BLaER1 (cell line): Measurements from ENCODE around the gene PLXNA3.
A peak's percentile ranks its signal among the peaks of the same experiment; 100 is the strongest.

ENCODE experiments used
- H3K27ac ChIP-seq: shearing (Covaris generic); formaldehyde crosslinking; 2 replicates; pipeline ENCODE4 v1.8.1; 2022
- H3K27me3 ChIP-seq: shearing (Covaris generic); formaldehyde crosslinking; 2 replicates; pipeline ENCODE4 v1.8.1; 2022
- H3K36me3 ChIP-seq: shearing (Covaris generic); formaldehyde crosslinking; 2 replicates; pipeline ENCODE4 v1.8.1; 2022
- H3K4me1 ChIP-seq: shearing (Covaris generic); formaldehyde crosslinking; 2 replicates; pipeline ENCODE4 v1.8.1; 2022
- H3K4me2 ChIP-seq: shearing (Covaris generic); formaldehyde crosslinking; 2 replicates; pipeline ENCODE4 v1.8.1; 2022
- H3K4me3 ChIP-seq: shearing (Covaris generic); formaldehyde crosslinking; 2 replicates; pipeline ENCODE4 v1.8.1; 2022
- H3K9ac ChIP-seq: shearing (Covaris generic); formaldehyde crosslinking; 2 replicates; pipeline ENCODE4 v1.8.1; 2022
- H3K9me3 ChIP-seq: shearing (Covaris generic); formaldehyde crosslinking; 2 replicates; pipeline ENCODE4 v1.8.1; 2022
- H4K20me1 ChIP-seq: shearing (Covaris generic); formaldehyde crosslinking; 2 replicates; pipeline ENCODE4 v1.8.1; 2022
- Cebpa-rat ChIP-seq: shearing (Covaris generic); IDR thresholded peaks from 2 replicates; pipeline ENCODE4 v1.8.1; 2022

Gene PLXNA3

GRCh38 chrX:154458116-154458953, at the start of gene PLXNA3:
Gene PLXNA3 (plus strand): TSS chrX:154458281. CDS start chrX:154460184, 1,903 bp downstream.
- Histone ChIP-seq H3K27me3 (peaks cover 5% of the 10 kb centered on the region; the same call in 1 of the 2 replicates), H3K9me3 (0 out of 2 replicates have a peak, but pooled peaks cover 12% of the 10 kb centered on the region), H3K4me3 (peak within 1 kb of the TSS; percentile 79), H4K20me1 (peaks cover 45% of the 10 kb centered on the region), H3K36me3 (peaks cover 32% of the 10 kb centered on the region), H3K27ac (peak within 1 kb of the TSS; percentile 92), H3K4me1 (peaks cover 16% of the 10 kb centered on the region), H3K9ac (peak within 1 kb of the TSS; percentile 87), H3K4me2 (peak within 1 kb of the TSS; percentile 87)
- no peak for TF ChIP-seq Cebpa-rat

GRCh38 chrX:154408659-154409221, 49.3 kb upstream of the PLXNA3 start:
- H3K27ac ChIP-seq = peak overlapping the region; percentile 67
- peaks cover 6% of the 10 kb centered on the region; the same call in 1 of the 2 replicates for H3K36me3 ChIP-seq
- no peak for TF ChIP-seq Cebpa-rat
- H3K9ac ChIP-seq = peak overlapping the region; percentile 75
- peak overlapping the region; percentile 65 for H3K4me3 ChIP-seq
- H3K9me3 ChIP-seq = peaks cover 11% of the 10 kb centered on the region
- peaks cover 37% of the 10 kb centered on the region for H3K4me1 ChIP-seq
- H4K20me1 ChIP-seq = no peaks in the 10 kb centered on the region
- H3K4me2 ChIP-seq = peak overlapping the region; percentile 84
- H3K27me3 ChIP-seq = 0 out of 2 replicates have a peak, but pooled peaks cover 5% of the 10 kb centered on the region

- H3K9me3 ChIP-seq = peaks cover 11% of the 10 kb centered on the region
- H3K27ac ChIP-seq = peak within 1 kb of the TSS; percentile 67
- H4K20me1 ChIP-seq = no peaks in the 10 kb centered on the region
- 0 out of 2 replicates have a peak, but pooled peaks cover 5% of the 10 kb centered on the region for H3K27me3 ChIP-seq
- H3K4me2 ChIP-seq = peak within 1 kb of the TSS; percentile 84
- H3K9ac ChIP-seq = peak within 1 kb of the TSS; percentile 75
- H3K4me1 ChIP-seq = peaks cover 37% of the 10 kb centered on the region
- no peak for TF ChIP-seq Cebpa-rat
- peak within 1 kb of the TSS; percentile 65 for H3K4me3 ChIP-seq
- peaks cover 9% of the 10 kb centered on the region; the same call in 1 of the 2 replicates for H3K36me3 ChIP-seq
These were observed 48.7 kb upstream of the PLXNA3 start, which contains the start of gene DNASE1L1 for GRCh38 chrX:154409222-154409871. Gene DNASE1L1 (minus strand): TSS chrX:154409254. CDS start chrX:154405568, 3,686 bp downstream.

GRCh38 chrX:154411981-154412340, 46.1 kb upstream of the PLXNA3 start:
- TF ChIP-seq Cebpa-rat = no peak
- Histone ChIP-seq H3K27ac (peak overlapping the region; percentile 87), H3K9me3 (peaks cover 11% of the 10 kb centered on the region), H3K9ac (peak overlapping the region; percentile 85), H3K27me3 (peaks cover 4% of the 10 kb centered on the region), H3K4me2 (peak overlapping the region; percentile 84), H3K36me3 (peaks cover 12% of the 10 kb centered on the region; the same call in 1 of the 2 replicates), H3K4me1 (peaks cover 28% of the 10 kb centered on the region), H4K20me1 (no peaks in the 10 kb centered on the region), H3K4me3 (peak overlapping the region; percentile 86)

- H3K27ac ChIP-seq = peak overlapping the region; percentile 87
- peak overlapping the region; percentile 85 for H3K9ac ChIP-seq
These were observed 45.6 kb upstream of the PLXNA3 start for GRCh38 chrX:154412468-154412867.

GRCh38 chrX:154413142-154413541, 44.9 kb upstream of the PLXNA3 start:
- H3K9me3 ChIP-seq = peaks cover 11% of the 10 kb centered on the region
- no peak overlapping the region for H3K27ac ChIP-seq
- peaks cover 16% of the 10 kb centered on the region for H3K27me3 ChIP-seq
- H4K20me1 ChIP-seq = no peaks in the 10 kb centered on the region
- TF ChIP-seq Cebpa-rat = no peak
- 0 out of 2 replicates have a peak overlapping the region, but pooled peaks have one; percentile 84 for H3K4me2 ChIP-seq
- H3K9ac ChIP-seq = no peak overlapping the region
- H3K4me3 ChIP-seq = no peak overlapping the region
- peaks cover 28% of the 10 kb centered on the region for H3K4me1 ChIP-seq
- peaks cover 12% of the 10 kb centered on the region; the same call in 1 of the 2 replicates for H3K36me3 ChIP-seq

More at GRCh38 chrX:154412468-154412867, 45.6 kb upstream of the PLXNA3 start:
- peaks cover 28% of the 10 kb centered on the region for H3K4me1 ChIP-seq
- no peaks in the 10 kb centered on the region for H4K20me1 ChIP-seq
- TF ChIP-seq Cebpa-rat = no peak
- H3K4me2 ChIP-seq = peak overlapping the region; percentile 84
- peaks cover 9% of the 10 kb centered on the region for H3K27me3 ChIP-seq
- H3K4me3 ChIP-seq = peak overlapping the region; percentile 86
- H3K9me3 ChIP-seq = peaks cover 11% of the 10 kb centered on the region
- peaks cover 12% of the 10 kb centered on the region; the same call in 1 of the 2 replicates for H3K36me3 ChIP-seq

GRCh38 chrX:154417157-154417556, 40.9 kb upstream of the PLXNA3 start:
- Histone ChIP-seq H3K4me1 (peaks cover 7% of the 10 kb centered on the region), H3K27ac (no peak overlapping the region), H4K20me1 (peaks cover 16% of the 10 kb centered on the region; the same call in 1 of the 2 replicates), H3K9ac (no peak overlapping the region), H3K36me3 (peaks cover 22% of the 10 kb centered on the region; the same call in 1 of the 2 replicates), H3K4me2 (no peak overlapping the region), H3K4me3 (no peak overlapping the region), H3K27me3 (peaks cover 53% of the 10 kb centered on the region), H3K9me3 (no peaks in the 10 kb centered on the region; the same call in 1 of the 2 replicates)
- no peak for TF ChIP-seq Cebpa-rat

- Histone ChIP-seq H3K36me3 (peaks cover 14% of the 10 kb centered on the region; the same call in 1 of the 2 replicates), H3K4me1 (no peaks in the 10 kb centered on the region), H3K27ac (no peak overlapping the region), H3K9me3 (no peaks in the 10 kb centered on the region), H3K4me3 (no peak overlapping the region), H3K4me2 (no peak overlapping the region), H3K27me3 (peaks cover 53% of the 10 kb centered on the region), H3K9ac (no peak overlapping the region), H4K20me1 (peaks cover 16% of the 10 kb centered on the region; the same call in 1 of the 2 replicates)
- TF ChIP-seq Cebpa-rat = no peak
These were observed 38.9 kb upstream of the PLXNA3 start for GRCh38 chrX:154419189-154419588.

- H3K9ac ChIP-seq = no peak overlapping the region
- peaks cover 53% of the 10 kb centered on the region for H3K27me3 ChIP-seq
- no peak overlapping the region for H3K4me3 ChIP-seq
- H3K27ac ChIP-seq = no peak overlapping the region
- TF ChIP-seq Cebpa-rat = no peak
- peaks cover 16% of the 10 kb centered on the region; the same call in 1 of the 2 replicates for H4K20me1 ChIP-seq
- no peaks in the 10 kb centered on the region for H3K9me3 ChIP-seq
- no peaks in the 10 kb centered on the region for H3K4me1 ChIP-seq
- peaks cover 14% of the 10 kb centered on the region; the same call in 1 of the 2 replicates for H3K36me3 ChIP-seq
- H3K4me2 ChIP-seq = no peak overlapping the region
These were observed 38.2 kb upstream of the PLXNA3 start for GRCh38 chrX:154419688-154420401.
